Psoas muscle (tissue), 8 donors: ENCODE measurements around the gene FAM177A1. TPM values are rescaled to one million over a fixed set of nuclear protein-coding genes. Genes with fewer than 3 reads are reported as not detected.
"Not testable (repeated sequence)": the region's sequence is repeated elsewhere in the genome, so short reads cannot be mapped to it uniquely, and the experiment has no call there.

Experiments used
- ATAC-seq, 4 donors: fragments of 200-7000 bp; cut with Tn5 transposase; one replicate each; pipeline ENCODE4 v1.9.1; 2020; ENCODE audit warnings: moderate library complexity in 3 of 4, mild to moderate bottlenecking in 2 of 4
- DNase-seq, 2 donors: peaks; one replicate each; pipeline ENCODE4 v3.0.0-alpha.2; 2020
- H3K27ac ChIP-seq: fragments of 200-600 bp; one replicate; pipeline ENCODE4 v1.8.0; 2022
- H3K27me3 ChIP-seq, 3 donors: fragments of 200-600 bp in 1 of 3; one replicate each; pipeline versions ENCODE4 v1.6.1 to v1.8.0; 2013 to 2022; ENCODE audit warnings: low read length in 2 of 3, mild to moderate bottlenecking in 2 of 3, moderate library complexity in 1 of 3; ENCODE audit not compliant: insufficient read depth in 3 of 3
- H3K36me3 ChIP-seq, 2 donors: fragments of 200-600 bp in 1 of 2; one replicate each; pipeline versions ENCODE4 v1.6.1 to v1.8.0; 2013 to 2022; ENCODE audit warnings: low read depth in 1 of 2, mild to moderate bottlenecking in 1 of 2, moderate library complexity in 1 of 2; ENCODE audit not compliant: insufficient read depth in 1 of 2
- H3K4me1 ChIP-seq: fragments of 200-600 bp; one replicate; pipeline ENCODE4 v1.8.0; 2022
- H3K4me3 ChIP-seq: fragments of 200-600 bp; one replicate; pipeline ENCODE4 v1.8.0; 2022; ENCODE audit warnings: mild to moderate bottlenecking
- H3K9me3 ChIP-seq: fragments of 200-600 bp; one replicate; pipeline ENCODE4 v1.8.0; 2022
- WGBS, 3 donors: extraction: QIAGEN DNeasy Blood & Tissue Kit; methylation state at CpG; one replicate each; pipeline versions ENCODE4 v1.1.6 to v1.1.7; 2013; 5-methylcytosine and 5-hydroxymethylcytosine counted together
- intact Hi-C, 2 donors: fragments of 100-400 bp; cut with DNase I; formaldehyde crosslinking; loops; one replicate each; pipeline versions ENCODE4 v1.11.0 to v1.14.2; 2022
- polyA plus RNA-seq, 3 donors: library from polyadenylated mRNA; stranded (reverse); fragments of 200-250 nt; gene quantifications; one replicate each; pipeline ENCODE4 v1.2.3, GENCODE V29; 2013
- total RNA-seq, 4 donors: library from RNA; stranded (reverse); fragmentation: NEBNext Ultra II Directional in 2 of 4; extraction: Animal tissue kit (Norgen Biotek cat#: 25700) in 2 of 4; gene quantifications; one replicate each; pipeline versions ENCODE4 v1.2.1 to v1.2.4, GENCODE V29; 2021 to 2023
- TF ChIP-seq, protein P1 (sequence below): fragments of 200-600 bp; IDR thresholded peaks from one replicate; pipeline ENCODE4 v1.8.0; 2022; ENCODE audit warnings: antibody characterized with exemption
- donor health status: healthy with polysubstance abuse.
- donor health status: DM: no; HTN: no; CAD: no; lungs with moderate emphysema.
- donor health status: Bipolar disorder and iron deficiency.
- donor health status: healthy.
- donor health status: DM: yes; HTN: yes; CAD: no.
- donor health status: DM: no; HTN: no; CAD: no.
- donor health status: DM: no; HTN: no; CAD: no.
- donor health status: DM: yes; HTN: yes; CAD: no.

The FAM177A1 gene
- total and polyA plus RNA-seq, 7 donors: 32.9 to 83.3 (median 57.2) TPM

DNA sequence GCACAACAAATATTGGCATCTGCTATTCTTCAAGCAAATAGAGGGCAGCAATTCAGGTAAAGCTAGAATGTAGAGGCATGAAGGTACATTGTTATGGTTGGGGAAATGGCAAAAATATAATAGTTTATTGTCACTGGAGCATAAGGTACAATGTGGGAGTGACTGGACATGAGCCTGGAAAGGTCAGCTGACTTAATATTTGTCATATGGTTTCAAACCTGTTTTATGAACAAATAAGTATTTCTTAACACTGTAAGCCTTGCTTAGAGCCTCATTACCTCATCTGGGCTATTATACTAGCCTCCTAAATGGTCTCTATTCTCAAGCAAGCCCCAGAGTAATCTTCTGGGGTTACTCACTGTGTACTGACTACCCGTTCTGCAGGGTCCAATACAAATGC lies 33.7 kb downstream of the FAM177A1 start:
- TF ChIP-seq, protein P1, sequence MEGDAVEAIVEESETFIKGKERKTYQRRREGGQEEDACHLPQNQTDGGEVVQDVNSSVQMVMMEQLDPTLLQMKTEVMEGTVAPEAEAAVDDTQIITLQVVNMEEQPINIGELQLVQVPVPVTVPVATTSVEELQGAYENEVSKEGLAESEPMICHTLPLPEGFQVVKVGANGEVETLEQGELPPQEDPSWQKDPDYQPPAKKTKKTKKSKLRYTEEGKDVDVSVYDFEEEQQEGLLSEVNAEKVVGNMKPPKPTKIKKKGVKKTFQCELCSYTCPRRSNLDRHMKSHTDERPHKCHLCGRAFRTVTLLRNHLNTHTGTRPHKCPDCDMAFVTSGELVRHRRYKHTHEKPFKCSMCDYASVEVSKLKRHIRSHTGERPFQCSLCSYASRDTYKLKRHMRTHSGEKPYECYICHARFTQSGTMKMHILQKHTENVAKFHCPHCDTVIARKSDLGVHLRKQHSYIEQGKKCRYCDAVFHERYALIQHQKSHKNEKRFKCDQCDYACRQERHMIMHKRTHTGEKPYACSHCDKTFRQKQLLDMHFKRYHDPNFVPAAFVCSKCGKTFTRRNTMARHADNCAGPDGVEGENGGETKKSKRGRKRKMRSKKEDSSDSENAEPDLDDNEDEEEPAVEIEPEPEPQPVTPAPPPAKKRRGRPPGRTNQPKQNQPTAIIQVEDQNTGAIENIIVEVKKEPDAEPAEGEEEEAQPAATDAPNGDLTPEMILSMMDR: no peak
- Histone ChIP-seq H3K27me3 (no peaks in the 10 kb centered on the region), H3K9me3 (no peaks in the 10 kb centered on the region), H3K4me1 (no peaks in the 10 kb centered on the region), H3K27ac (no peak overlapping the region), H3K36me3 (peaks cover 5 to 84% of the 10 kb centered on the region in 2 donors), H3K4me3 (no peak overlapping the region)
- 83 to 92% (median 85%) methylated on average over 1 of the region's 1 CpG for whole genome bisulfite sequencing, 3 donors
- DNase-seq: no peak
- intact Hi-C loops: loop anchor here in 1 of 2 donors (10.0 kb wide), 1 partner anchor 55 kb away; no protein-coding TSS in a partner anchor
- no peak for ATAC-seq

DNA sequence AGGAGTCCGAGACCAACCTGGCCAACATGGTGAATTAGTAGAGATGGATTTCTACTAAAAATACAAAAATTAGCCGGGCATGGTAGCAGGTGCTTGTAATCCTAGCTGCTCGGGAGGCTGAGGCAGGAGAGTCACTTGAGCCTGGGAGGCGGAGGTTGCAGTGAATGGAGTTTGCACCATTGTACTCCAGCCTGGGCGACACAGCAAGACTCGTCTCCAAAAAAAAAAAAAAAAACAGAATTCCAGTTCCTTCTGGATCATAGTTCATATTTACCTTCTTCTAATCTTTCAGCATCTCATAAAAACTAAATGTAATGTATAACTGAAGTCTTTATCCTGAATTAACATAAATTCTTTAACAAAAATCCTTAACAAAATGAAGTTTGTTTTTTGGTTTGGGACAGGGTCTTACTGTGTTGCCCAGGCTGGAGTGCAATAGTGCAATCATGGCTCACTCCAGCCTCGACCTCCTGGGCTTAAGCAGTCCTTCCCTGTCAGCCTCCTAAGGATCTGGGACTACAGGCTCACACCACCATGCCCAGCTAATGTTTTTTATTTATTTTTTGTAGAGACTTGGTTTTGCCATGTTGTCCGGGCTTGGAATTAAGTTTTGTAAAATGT lies 37.6 kb downstream of the FAM177A1 start:
- peaks cover 5 to 100% of the 10 kb centered on the region in 2 donors for H3K36me3 ChIP-seq
- WGBS, 3 donors: 84 to 93% (median 86%) methylated on average over 8 of the region's 8 CpGs

DNA sequence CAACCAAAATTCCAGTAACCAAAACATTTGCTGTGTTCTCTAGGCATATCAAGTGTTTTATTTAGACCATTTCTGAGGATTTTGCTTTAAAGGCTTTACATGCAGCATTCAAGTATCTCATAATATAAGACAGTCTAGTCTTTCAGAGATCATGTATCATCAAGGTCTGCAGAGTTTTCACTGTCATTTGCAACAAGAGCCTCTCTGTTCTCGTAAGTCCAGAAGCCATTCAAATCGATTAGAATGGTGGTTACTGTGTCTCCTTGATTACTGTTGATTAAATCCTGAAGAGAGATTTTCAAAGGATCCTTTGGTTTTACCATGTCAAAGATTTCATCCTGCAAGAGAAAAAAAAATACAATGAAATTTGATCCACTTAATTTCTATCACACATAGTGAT lies 39.4 kb downstream of the FAM177A1 start:
- no peaks in the 10 kb centered on the region for H3K9me3 ChIP-seq
- intact Hi-C loops: loop anchor here in 1 of 2 donors (10.0 kb wide), 1 partner anchor 61 kb away; no protein-coding TSS in a partner anchor
- WGBS, 3 donors: 54 to 67% (median 57%) methylated on average over 2 of the region's 2 CpGs

More for the DNA sequence above, 37.6 kb downstream of the FAM177A1 start:
- ATAC-seq (no peak), DNase-seq (no peak)
- H3K9me3 ChIP-seq: no peaks in the 10 kb centered on the region
- no peak overlapping the region for H3K27ac ChIP-seq
- H3K27me3 ChIP-seq: no peaks in the 10 kb centered on the region
- no peaks in the 10 kb centered on the region for H3K4me1 ChIP-seq
- TF ChIP-seq, protein P1: no peak
- intact Hi-C loops: loop anchor here in 1 of 2 donors (10.0 kb wide), 1 partner anchor 59 kb away; no protein-coding TSS in a partner anchor
- no peak overlapping the region for H3K4me3 ChIP-seq

DNA sequence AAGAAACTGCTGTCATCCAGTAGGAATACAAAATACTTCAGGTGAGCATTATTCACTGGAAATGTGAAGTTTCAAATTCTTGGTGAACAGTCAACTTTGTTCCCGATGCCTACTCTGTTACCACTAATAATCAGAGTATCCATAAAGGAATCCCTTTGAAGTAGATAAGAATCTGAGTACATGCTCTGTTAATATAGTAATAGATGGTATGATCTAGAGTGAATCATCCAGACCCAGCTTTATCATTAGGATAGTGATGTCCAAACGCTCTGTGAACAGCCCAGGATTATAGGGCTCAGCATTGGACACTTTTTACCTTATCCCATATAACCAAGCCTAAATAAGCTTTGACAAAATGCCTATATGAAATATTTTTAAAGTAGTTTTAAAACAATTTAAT lies 42.4 kb downstream of the FAM177A1 start:
- WGBS, 3 donors: 84 to 99% (median 93%) methylated on average over 2 of the region's 2 CpGs
- Histone ChIP-seq H3K27me3 (no peaks in the 10 kb centered on the region), H3K36me3 (peaks cover 0 to 98% of the 10 kb centered on the region in 2 donors), H3K4me1 (no peaks in the 10 kb centered on the region), H3K4me3 (no peak overlapping the region), H3K27ac (no peak overlapping the region), H3K9me3 (no peaks in the 10 kb centered on the region)
- ATAC-seq: no peak
- TF ChIP-seq, protein P1: no peak
- no peak for DNase-seq
- intact Hi-C loops: loop anchor here in 1 of 2 donors (10.0 kb wide), 1 partner anchor 64 kb away; no protein-coding TSS in a partner anchor

More for the DNA sequence above, 39.4 kb downstream of the FAM177A1 start:
- TF ChIP-seq, protein P1: no peak
- Histone ChIP-seq H3K27ac (no peak overlapping the region), H3K36me3 (peaks cover 0 to 100% of the 10 kb centered on the region in 2 donors), H3K4me1 (no peaks in the 10 kb centered on the region), H3K27me3 (no peaks in the 10 kb centered on the region), H3K4me3 (no peak overlapping the region)
- ATAC-seq (no peak), DNase-seq (no peak)

DNA sequence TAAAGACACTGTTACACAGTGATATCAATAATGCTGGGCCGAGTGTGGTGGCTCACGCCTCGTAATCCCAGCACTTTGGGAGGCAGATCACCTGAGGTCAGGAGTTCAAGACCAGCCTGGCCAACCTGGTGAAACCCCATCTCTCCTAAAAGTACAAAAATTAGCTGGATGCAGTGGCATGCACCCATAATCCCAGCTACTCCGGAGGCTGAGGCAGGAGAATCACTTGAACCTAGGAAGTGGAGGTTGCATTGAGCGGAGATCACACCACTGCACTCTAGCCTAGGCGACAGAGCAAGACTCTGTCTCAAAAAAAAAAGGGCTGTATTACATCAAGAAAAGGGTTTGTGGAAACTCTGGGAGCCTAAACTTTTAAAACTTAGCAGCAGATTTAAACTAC lies 48.6 kb downstream of the FAM177A1 start:
- intact Hi-C loops, H3K4me1 ChIP-seq, H3K4me3 ChIP-seq, H3K27me3 ChIP-seq, DNase-seq, ATAC-seq, H3K27ac ChIP-seq, H3K9me3 ChIP-seq: not testable (repeated sequence)
- peaks cover 4 to 98% of the 10 kb centered on the region in 2 donors for H3K36me3 ChIP-seq
- 93 to 96% (median 95%) methylated on average over 6 of the region's 6 CpGs for WGBS, 3 donors
